CD4-positive, alpha-beta T cell treated with Interleukin-17A for 4 hours (primary cell): Measurements from ENCODE around the gene KLF11.
"Not testable (repeated sequence)": the region's sequence is repeated elsewhere in the genome, so short reads cannot be mapped to it uniquely, and the experiment has no call there.

Experiments used
- DNase-seq: peaks from one replicate; pipeline ENCODE4 v3.0.0-alpha.2; 2020; ENCODE audit warnings: mixed read lengths

The KLF11 gene

DNA sequence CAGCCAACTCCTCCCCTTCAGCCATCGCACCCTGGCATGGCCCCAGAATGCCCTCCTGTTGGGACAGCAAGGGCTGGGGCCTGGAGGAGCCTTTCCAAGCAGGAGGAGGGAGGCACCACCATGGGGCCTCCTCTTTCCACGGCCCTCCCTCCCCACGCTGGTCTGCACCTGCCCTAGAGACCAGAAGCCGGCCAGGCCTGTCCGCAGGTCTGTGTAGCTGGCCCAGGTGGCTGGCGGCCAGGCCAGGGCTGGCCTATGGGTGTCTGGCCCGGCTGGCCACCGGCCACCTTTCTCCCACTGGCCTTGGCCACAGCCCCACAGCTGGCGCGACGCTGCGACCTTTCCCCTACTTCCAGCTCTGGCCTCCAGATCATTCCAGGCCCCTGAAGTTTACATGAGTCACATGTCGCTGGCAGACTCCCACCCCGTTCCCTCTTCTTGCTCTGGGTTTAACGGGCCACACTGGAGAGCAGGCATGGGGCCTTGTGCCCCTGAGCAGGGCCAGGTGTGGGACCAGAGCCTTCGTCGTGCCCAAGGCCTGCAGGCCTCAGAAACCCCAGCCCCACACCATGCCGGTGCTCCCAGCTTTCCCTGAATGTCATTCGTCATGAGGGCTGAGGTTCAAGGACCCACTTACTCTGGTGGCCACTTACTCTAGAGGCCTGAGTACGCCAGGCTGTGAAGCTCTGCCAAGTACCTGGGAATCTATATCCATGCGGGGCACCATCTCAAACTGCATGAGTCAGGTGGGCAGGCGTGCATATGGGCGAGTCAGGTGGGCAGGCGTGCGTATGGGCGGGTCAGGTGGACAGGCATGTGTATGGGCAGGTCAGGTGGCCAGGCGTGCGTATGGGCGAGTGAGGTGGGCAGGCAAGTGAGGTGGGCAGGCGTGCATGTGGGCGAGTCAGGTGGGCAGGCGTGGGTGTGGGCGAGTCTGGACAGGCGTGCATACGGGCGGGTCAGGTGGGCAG, 33.3 kb upstream of the KLF11 start:
- no peak for DNase-seq

DNA sequence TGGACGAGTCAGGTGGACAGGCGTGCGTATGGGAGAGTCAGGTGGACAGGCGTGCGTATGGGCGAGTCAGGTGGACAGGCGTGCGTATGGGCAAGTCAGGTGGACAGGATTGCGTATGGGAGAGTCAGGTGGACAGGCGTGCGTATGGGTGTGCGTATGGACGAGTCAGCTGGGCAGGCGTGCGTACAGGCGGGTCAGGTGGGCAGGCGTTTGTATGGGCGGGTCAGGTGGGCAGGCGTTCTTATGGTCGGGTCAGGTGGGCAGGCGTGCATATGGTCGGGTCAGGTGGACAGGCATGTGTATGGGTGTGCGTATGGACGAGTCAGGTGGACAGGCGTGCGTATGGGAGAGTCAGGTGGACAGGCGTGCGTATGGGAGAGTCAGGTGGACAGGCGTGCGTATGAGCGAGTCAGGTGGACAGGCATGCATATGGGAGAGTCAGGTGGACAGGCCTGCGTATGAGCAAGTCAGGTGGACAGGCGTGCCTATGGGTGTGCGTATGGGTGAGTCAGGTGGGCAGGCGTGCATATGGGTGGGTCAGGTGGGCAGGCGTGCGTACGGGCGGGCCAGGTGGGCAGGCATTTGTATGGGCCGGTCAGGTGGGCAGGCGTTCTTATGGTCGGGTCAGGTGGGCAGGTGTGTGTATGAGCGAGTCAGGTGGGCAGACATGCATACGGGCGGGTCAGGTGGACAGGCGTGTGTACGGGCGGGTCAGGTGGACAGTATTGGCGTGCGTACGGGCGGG, 32.3 kb upstream of the KLF11 start:
- DNase-seq = not testable (repeated sequence)

DNA sequence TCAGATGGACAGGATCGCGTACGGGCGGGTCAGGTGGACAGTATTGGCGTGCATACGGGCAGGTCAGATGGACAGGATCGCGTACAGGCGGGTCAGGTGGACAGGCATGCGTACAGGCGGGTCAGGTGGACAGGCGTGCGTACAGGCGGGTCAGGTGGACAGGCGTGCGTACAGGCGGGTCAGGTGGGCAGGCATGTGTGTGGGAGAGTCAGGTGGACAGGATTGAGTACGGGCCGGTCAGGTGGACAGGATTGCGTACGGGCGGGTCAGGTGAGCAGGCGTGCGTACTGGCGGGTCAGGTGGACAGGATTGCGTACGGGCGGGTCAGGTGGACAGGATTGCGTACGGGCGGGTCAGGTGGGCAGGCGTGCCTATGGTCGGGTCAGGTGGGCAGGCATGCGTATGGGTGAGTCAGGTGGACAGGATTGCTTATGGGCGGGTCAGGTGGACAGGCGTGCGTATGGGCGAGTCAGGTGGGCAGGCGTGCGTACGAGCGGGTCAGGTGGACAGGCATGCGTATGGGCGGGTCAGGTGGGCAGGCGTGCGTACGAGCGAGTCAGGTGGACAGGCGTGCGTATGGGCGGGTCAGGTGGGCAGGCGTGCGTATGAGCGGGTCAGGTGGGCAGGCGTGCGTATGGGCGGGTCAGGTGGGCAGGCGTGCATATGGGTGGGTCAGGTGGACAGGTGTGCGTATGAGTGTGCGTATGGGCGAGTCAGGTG, 31.6 kb upstream of the KLF11 start:
- DNase-seq = not testable (repeated sequence)

DNA sequence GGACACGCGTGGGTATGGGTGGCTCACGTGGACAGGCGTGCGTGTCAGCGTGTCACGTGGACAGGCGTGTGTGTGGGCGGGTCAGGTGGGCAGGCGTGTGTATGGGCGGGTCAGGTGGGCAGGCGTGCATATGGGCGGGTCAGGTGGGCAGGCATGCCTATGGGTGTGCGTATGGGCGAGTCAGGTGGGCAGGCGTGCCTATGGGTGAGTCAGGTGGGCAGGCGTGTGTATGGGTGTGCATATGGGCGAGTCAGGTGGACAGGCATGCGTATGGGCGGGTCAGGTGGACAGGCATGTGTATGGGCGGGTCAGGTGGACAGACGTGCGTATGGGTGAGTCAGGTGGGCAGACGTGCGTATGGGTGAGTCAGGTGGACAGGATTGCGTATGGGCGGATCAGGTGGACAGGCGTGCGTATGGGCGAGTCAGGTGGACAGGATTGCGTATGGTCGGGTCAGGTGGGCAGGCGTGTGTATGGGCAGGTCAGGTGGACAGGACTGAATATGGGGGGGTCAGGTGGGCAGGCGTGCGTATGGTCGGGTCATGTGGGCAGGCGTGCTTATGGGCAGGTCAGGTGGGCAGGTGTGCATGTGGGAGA, 30.9 kb upstream of the KLF11 start:
- DNase-seq = not testable (repeated sequence)

DNA sequence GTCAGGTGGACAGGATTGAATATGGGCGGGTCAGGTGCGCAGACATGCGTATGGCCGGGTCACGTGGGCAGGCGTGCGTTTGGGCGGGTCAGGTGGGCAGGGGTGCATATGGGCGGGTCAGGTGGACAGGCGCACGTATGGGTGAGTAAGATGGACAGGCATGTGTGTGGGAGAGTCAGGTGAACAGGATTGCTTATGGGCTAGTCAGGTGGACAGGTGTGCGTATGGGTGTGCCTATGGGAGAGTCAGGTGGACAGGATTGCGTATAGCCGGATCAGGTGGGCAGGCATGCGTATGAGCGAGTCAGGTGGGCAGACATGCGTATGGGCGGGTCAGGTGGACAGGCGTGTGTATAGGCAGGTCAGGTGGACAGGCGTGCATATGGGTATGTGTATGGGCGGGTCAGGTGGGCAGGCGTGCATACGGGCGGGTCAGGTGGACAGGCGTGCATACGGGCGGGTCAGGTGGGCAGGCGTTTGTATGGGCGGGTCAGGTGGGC, 30.3 kb upstream of the KLF11 start:
- DNase-seq = no peak

DNA sequence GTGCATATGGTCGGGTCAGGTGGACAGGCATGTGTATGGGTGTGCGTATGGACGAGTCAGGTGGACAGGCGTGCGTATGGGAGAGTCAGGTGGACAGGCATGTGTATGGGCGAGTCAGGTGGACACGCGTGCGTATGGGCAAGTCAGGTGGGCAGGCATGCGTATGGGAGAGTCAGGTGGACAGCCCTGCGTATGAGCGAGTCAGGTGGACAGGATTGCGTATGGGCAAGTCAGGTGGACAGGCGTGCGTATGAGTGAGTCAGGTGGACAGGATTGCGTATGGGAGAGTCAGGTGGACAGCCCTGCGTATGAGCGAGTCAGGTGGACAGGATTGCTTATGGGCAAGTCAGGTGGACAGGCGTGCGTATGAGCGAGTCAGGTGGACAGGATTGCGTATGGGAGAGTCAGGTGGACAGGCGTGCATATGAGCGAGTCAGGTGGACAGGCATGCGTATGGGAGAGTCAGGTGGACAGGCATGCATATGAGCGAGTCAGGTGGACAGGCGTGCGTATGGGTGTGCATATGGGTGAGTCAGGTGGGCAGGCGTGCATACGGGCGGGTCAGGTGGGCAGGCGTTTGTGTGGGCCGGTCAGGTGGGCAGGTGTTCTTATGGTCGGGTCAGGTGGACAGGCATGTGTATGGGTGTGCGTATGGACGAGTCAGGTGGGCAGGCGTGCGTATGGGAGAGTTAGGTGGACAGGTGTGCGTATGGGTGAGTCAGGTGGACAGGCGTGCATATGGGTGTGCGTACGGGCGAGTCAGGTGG, 29.5 kb upstream of the KLF11 start:
- DNase-seq = not testable (repeated sequence)

DNA sequence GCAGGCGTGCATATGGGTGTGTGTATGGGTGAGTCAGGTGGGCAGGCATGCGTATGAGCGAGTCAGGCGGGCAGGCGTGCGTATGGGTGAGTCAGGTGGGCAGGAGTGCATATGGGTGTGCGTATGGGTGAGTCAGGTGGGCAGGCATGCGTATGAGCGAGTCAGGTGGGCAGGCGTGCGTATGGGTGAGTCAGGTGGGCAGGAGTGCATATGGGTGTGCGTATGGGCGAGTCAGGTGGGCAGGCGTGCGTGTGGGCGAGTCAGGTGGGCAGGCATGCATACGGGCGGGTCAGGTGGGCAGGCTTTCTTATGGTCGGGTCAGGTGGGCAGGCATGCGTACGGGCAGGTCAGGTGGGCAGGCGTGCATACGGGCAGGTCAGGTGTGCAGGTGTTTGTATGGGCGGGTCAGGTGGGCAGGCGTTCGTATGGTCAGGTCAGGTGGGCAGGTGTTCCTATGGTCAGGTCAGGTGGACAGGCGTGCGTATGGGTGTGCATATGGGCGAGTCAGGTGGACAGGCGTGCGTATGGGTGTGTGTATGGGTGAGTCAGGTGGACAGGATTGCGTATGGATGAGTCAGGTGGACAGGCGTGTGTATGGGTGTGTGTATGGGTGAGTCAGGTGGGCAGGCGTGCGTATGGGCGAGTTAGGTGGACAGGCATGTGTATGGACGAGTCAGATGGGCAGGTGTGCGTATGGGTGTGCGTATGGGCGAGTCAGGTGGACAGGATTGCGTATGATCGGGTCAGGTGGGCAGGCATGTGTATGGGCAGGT, 28.7 kb upstream of the KLF11 start:
- DNase-seq = no peak

DNA sequence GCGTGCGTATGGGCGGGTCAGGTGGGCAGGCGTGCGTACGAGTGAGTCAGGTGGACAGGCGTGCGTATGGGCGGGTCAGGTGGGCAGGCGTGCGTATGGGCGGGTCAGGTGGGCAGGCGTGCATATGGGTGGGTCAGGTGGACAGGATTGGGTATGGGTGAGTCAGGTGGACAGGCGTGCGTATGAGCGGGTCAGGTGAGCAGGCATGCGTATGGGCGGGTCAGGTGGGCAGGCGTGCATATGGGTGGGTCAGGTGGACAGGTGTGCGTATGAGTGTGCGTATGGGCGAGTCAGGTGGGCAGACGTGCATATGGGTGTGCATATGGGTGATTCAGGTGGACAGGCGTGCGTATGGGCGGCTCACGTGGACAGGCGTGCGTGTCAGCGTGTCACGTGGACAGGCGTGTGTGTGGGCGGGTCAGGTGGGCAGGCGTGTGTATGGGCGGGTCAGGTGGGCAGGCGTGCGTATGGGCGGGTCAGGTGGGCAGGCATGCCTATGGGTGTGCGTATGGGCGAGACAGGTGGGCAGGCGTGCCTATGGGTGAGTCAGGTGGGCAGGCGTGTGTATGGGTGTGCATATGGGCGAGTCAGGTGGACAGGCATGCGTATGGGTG, 27.9 kb upstream of the KLF11 start:
- DNase-seq = not testable (repeated sequence)

DNA sequence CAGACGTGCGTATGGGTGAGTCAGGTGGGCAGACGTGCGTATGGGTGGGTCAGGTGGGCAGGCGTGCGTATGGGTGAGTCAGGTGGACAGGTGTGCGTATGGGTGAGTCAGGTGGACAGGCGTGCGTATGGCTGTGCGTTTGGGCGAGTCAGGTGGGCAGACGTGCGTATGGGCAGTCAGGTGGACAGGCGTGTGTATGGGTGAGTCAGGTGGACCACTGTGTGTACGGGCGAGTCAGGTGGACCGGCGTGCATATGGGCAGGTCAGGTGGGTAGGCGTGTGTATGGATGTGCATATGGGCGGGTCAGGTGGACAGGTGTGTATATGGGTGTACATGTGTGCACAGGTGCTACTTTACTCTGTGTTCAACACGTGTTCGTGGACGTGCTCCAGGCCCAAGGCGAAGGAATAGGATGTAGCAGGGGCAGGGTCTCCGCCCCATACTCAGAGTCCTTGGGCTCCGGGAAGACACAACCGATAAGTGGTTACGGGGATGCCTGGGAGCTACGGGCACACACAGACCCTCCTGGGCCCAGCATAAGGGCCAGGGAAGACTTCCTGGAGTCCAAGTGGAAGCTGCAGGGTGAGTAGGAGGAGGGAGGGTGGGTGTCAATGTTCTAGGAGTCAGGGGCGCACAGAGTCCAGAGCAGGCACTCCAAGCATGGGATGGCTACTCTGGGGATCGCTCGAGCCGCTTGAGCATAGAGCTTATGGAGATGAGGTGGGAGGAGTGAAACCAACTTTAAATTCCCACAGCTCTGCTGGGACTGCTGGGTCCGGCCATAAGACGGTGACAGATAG, 27.1 kb upstream of the KLF11 start:
- DNase-seq = no peak

DNA sequence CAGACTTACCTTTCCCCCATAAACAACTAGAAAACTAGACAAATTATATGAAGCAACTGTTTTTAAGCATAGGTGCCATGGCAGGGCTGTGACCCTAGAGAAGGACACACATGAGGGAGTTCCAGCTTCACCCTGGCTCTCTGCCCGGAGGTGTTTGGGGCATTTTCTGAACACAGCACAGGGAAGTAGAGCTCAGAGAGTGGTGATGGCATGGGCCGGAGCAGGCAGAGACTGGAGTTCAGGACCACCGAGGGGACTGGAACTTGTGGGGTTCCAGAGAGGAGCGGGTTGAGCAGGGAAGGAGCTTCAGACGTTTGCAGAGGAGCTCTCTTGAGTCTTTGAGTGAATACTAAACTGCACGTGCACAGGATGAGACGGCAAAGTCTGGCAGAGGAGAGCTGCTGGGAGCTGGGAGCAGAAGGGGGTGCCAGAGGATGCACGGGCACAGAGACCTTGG, 26.5 kb upstream of the KLF11 start:
- DNase-seq = no peak

DNA sequence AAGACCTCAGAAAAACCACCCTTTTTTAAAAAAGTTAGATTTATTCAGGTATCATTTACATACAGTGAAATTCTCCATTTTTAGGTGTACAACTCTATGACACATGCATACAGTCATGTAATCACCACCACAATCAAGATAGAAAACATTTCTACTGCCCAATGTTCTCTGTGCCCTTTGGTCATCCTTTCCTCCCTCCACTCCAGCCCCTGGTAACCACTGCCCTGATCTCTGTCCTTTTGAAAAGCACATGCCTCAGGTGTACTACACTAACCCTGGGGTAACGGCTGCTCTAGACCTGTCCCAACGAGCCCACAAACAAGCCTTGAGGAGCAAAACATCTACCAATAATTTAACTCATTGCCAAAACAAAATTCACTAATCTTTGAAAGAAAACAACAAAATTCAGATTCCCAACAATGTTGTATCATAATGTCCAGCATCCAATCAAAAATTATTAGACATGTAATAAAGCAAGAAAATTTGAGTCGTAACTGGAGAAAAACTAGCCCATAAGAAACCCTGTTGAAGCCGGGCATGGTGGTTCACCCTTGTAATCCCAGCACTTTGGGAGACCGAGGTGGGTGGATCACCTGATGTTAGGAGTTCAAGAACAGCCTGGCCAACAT, 25.9 kb upstream of the KLF11 start:
- DNase-seq = no peak

DNA sequence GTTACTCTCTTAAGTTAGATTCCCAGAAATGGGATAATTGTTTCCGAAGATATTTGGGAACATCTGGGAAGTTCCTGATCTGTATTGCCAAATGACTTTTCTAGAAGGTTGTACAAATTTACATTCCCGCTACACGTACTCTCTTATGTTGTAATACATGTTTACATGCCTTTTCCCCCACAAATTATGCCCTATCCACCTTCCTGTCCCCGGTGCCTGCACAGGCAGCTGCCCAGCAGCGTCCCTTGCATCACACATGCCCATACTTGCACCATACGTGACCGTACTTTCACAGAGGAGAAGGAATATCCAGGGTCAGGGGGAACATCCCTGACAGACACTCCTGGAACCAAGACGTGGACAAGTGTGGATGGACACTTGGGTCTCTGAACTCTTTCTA, 24.2 kb upstream of the KLF11 start:
- no peak for DNase-seq

DNA sequence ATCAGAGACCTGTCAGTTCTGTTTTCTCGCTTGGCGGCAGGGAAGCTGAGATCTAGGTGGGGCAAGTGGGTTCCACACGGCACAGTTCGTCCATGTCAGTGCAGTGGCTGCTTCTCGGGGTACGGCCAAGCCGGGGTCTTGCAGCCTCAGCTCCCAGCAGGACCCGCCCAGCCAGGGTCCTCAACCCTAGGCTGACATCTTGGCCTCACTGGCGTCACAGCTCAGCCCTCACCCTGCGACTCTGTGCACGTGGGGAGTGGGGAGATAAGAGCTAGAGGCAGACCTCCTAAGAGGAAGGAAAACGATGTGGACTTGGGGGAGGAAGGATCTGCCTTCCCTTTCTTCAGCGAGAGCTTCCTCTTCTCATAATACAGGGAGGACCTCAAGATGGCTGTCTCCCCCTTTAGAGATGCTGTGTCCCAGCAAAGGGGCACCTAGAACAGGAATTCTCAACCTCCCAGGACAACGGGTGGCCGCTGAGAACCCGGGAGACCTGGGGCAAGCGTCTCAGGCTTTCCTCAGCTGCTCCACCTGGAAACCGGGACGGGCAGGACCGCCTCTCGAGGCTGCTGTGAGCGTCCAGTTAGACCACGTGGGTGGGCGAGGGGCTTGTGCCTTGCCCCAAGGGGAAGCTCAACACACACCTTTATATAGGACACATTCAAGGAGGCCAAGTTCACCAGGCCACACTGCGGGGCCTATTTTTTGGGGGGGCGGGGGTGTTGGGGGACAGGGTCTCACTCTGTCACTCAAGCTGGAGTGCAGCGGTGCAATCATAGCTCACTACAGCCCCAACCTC, 23.5 kb upstream of the KLF11 start:
- DNase-seq = no peak

DNA sequence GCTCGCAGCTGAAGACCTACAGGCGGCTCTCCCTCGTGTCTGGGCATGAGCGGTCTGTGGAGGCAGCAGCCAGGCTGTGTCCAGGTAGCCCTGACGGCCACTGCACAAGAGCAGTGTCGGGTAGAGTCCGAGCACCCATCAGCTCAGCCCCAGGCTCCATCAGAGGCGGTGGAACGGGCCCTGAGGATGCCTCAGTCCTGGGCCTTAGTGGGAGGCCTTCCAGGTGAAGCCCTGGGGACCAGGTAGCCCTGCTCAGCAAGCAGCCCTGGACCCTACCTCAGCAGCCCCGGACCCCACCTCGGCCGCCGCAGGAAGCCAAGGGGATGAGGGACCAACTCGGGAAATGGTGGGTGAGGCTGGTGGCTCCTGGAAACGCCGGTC, 21.3 kb upstream of the KLF11 start:
- no peak for DNase-seq

DNA sequence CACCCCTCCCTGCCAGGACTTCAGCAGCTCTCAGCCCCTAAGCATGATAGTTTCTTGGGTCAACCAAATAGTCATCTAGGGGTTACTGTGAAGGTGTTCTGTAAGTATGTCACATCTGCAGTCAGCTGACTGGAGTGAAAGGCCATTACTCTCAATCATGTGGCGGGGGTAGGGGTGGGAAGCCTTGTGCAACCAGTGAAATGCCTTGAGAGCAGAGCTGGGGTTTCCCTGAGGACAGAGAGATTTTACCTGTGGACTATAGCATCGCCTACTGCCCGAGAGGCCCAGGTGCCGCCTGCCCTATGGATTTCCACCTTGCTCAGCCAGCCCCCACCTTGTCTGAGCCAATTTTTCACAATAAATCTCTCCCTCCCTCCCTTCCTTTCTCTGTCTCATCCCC, 20.9 kb upstream of the KLF11 start:
- no peak for DNase-seq

DNA sequence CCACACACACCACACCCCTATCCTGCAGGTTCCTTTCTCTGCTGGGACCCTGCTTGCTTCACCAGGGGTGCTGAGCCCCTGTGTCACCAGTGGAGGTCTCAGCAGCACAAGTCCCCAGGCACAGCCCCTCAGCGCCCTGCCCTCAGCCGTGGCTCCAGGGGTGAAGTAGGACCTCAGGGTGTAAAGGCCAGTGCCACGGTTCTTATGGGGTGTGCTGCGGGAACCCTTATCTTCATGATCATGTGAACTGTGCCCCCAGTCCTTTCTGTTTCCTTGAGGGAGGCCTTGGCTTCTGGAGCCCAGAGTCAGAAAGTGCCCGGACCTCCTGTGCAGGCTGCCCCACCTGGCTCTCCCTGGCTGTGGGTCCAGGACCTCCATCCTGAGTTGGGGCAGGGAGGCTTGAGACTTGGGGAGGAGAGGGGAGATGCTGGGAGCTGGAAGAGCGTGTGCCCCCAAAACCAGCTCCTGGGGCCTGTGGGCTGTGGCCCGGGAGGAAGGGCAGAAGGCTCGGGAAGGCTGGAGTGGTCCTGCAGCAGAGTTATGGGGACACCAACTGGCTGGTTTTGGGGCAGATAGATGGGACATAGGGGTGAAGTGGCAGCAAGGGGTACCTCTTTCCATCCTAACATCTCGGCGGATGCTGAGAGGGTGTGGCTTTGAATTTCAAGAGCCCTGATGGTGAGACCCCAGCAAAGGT, 20.2 kb upstream of the KLF11 start:
- no peak for DNase-seq

DNA sequence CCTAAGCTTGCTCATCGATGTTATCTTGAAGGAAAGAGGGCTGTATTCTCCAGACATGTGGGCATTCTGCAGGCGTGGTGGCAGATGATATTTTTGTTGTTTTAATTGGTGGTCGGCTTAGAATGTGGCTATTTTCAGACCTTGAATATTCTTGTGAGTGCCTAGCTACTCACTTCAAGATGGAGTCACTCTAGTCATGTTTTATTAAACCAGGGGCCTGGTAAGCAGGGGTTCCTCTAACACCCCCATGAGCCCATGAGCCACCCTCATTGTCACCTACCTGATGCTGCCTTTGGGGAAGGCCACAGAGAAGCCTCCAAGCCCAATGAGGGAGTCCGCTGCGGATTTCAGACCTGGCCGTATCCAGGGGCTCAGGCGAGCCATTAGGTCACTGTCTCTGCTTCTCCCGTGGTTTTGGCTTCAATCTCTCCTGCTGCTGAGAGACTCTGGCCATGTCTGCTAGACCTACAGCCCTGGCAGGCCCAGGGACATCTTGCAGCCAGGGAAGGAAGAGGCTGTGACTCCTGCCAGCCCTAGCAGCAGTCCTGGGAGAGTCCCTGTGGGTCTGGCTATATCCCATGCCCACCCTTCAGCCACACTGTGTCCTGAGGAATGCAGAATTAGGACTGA, 16.3 kb upstream of the KLF11 start:
- no peak for DNase-seq
